LNCaP clone FGC (cell line): ENCODE measurements around the gene SYCE3.

Source experiments
- DNase-seq: peaks from one replicate; pipeline ENCODE4 v3.0.0-alpha.2; 2011; ENCODE audit warnings: low read depth
- H3K4me3 ChIP-seq: 2 replicates; pipeline ENCODE4 v1.5.1; 2011; ENCODE audit warnings: mild to moderate bottlenecking, low read depth, low read length, control low read depth
- TF ChIP-seq, protein P1 (sequence below): IDR thresholded peaks from 2 replicates; pipeline ENCODE4 v1.5.1; 2012; ENCODE audit warnings: mild to moderate bottlenecking; ENCODE audit not compliant: control insufficient read depth, insufficient read depth; ENCODE audit errors: extremely low read depth

SYCE3 gene

DNA sequence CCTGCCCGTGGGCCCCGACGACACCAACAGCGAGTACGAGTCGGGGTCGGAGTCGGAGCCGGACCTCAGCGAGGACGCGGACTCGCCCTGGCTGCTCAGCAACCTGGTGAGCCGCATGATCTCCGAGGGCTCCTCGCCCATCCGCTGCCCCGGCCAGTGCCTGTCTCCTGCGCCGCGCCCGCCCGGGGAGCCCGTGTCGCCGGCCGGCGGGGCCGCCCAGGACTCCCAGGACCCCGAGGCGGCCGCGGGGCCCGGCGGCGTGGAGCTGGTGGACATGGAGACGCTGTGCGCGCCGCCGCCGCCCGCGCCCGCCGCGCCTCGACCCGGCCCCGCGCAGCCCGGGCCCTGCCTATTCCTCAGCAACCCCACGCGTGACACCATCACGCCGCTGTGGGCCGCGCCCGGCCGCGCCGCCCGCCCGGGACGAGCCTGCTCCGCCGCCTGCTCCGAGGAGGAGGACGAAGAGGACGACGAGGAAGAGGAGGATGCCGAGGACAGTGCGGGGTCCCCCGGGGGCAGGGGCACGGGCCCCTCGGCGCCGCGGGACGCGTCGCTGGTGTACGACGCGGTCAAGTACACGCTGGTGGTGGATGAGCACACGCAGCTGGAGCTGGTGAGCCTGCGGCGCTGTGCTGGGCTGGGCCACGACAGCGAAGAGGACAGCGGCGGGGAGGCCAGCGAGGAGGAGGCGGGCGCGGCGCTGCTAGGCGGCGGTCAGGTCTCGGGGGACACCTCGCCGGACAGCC, 41.7 kb upstream of the SYCE3 start:
- TF ChIP-seq, protein P1, sequence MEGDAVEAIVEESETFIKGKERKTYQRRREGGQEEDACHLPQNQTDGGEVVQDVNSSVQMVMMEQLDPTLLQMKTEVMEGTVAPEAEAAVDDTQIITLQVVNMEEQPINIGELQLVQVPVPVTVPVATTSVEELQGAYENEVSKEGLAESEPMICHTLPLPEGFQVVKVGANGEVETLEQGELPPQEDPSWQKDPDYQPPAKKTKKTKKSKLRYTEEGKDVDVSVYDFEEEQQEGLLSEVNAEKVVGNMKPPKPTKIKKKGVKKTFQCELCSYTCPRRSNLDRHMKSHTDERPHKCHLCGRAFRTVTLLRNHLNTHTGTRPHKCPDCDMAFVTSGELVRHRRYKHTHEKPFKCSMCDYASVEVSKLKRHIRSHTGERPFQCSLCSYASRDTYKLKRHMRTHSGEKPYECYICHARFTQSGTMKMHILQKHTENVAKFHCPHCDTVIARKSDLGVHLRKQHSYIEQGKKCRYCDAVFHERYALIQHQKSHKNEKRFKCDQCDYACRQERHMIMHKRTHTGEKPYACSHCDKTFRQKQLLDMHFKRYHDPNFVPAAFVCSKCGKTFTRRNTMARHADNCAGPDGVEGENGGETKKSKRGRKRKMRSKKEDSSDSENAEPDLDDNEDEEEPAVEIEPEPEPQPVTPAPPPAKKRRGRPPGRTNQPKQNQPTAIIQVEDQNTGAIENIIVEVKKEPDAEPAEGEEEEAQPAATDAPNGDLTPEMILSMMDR, result no peak
- no peak for DNase-seq
- H3K4me3 ChIP-seq, result no peak overlapping the region

DNA sequence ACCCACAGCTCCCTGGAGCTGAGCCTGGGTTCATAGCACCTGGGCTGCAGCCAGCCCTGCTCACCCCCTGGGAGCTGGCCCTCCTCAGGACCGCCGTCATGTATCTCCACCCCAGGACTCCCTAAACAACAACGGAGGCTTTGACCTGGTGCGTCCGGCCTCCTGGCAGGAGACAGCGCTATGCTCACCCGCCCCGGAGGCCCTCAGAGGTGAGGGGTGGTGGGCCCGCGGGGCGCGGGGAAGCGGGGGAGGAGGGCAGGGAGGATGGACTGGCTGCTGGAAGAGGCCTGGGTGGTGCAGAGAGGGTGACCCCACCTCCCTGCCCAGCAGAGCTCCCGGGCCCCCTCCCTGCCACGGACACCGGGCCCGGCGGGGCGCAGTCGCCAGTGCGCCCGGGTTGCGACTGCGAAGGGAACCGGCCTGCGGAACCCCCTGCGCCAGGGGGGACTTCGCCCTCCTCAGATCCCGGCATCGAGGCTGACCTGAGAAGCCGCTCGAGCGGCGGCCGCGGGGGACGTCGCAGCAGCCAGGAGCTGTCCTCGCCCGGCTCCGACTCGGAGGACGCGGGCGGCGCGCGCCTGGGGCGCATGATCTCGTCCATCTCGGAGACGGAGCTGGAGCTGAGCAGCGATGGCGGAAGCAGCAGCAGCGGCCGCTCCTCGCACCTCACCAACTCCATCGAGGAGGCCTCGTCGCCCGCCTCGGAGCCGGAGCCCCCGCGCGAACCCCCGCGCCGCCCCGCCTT, 41.0 kb upstream of the SYCE3 start:
- no peak overlapping the region for H3K4me3 ChIP-seq
- TF ChIP-seq, protein P1, result no peak
- no peak for DNase-seq

DNA sequence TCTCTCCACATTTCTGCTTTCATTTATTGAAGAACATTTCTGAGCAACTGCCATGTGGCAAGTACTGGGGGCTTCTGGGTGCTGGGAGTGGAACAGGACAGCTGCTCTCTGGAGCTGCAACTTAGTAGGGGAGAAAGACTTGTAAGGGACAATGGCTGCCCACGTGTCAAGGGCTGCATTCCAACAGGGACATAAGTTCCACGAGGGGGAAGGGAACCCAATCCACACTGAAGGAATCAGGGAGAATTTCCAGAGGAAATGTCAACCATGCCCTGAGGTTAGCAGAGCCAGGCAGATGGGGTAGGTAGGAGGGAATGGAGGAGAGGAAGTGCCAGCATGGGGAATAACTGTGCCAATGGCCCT, 39.6 kb upstream of the SYCE3 start:
- no peak overlapping the region for H3K4me3 ChIP-seq
- DNase-seq, result no peak
- TF ChIP-seq, protein P1, result no peak

DNA sequence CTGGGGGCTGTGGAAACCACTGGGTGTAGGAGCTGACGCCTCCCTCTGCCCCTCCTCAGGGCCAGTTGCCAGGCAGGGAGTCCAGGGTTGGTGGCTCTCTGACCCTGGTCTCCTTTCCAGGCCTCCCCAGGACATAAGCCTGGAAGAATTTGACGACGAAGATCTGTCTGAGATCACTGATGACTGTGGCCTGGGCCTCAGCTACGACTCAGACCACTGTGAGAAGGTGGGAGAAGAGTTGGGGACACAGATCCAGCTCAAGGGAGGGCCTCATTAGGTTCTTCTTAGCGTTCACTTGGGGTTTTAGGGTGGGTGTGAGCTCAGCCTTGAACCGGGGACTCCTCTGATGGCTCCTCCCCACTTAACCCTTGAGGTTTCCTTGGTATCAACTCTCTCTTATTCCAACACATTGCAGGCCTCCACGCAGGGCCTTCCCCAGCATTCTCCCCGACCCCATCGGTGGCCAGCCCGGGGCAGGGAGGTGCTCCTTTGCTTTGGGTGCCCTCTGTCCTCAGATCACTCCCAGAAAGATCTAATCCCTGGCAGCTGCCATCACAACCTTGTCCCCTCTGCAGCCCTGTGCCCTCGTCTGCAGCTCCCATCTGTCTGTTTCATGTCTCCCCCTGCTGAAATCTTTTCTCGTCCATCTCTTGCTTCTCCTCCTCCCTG, 39.1 kb upstream of the SYCE3 start:
- DNase-seq, result no peak
- TF ChIP-seq, protein P1, result no peak
- H3K4me3 ChIP-seq, result peak overlapping the region; percentile 57

DNA sequence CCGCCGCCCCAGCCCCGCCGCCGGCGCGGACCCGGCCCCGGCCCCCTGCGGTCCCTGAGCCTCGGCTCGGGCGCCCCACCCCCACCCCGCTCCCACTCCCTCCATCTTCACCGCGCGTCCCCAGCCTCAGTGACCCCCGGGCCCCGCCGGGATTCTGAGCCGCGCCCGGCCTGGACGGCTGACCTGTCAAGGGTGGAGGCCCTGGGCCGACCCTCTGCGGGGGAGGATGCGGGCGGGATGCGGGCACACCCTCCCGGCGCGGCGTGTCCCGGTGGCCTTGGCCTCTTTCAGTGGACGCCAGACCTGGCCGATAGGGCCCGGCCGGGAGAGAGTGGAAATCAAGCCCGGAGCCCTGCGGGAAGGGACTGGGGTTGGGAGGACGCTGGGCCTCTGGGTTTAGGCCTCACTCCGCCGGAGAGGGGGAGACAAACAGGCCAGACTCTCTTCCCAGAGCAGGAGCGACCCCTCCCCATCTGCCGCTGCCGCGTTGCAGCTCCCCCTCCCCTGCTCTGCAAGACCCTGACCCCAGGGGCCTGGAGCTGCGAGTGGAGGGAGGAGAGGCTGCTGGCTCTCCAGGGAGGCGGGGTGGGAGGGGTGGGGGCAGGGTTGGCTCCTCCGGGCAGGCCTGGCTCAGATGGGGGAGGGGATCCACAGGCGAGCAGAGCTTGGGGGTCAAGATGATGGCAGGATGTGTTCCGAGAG, 38.4 kb upstream of the SYCE3 start:
- TF ChIP-seq, protein P1, result no peak
- H3K4me3 ChIP-seq, result peak overlapping the region; percentile 57
- DNase-seq, result no peak

DNA sequence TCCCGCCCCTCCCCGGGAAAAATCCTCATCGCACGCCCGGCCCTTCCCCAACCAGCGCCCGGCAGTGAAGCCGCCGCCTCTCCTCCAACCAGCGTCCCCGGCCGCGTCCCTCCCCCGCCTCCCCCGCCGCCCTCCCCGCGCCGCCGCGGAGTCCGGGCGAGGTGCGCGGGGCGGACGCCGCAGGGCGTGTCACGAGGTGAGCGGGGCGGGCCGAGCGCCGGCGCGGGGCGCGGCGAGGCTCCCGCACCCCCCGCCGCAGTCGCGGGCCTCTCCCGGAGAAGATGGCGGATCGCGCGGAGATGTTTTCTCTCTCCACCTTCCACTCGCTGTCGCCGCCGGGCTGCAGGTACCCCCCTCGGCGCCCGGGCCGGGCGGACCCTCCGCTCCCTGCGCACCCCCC, 37.8 kb upstream of the SYCE3 start, which contains the start of gene MAPK8IP2:
Gene MAPK8IP2, plus strand, starts transcription at position 256 of the 400 bp plus-strand sequence. Its CDS starts 26 bp downstream, at position 282.
- DNase-seq, result no peak
- TF ChIP-seq, protein P1, result no peak
- peak within 1 kb of the TSS; percentile 57 for H3K4me3 ChIP-seq
